GM23248 (cell line): Measurements from ENCODE around the gene SCAP. TPM values are rescaled to one million over a fixed set of nuclear protein-coding genes. Genes with fewer than 3 reads are reported as not detected.

Source experiments
- DNase-seq: peaks from one replicate; pipeline ENCODE4 v3.0.0-alpha.2; 2015
- H2AFZ ChIP-seq: fragments of 200-600 bp; sonication (generic); 2 replicates; pipeline ENCODE4 v1.6.1; 2016; ENCODE audit warnings: antibody characterized with exemption
- H3F3A ChIP-seq: fragments of 200-600 bp; sonication (generic); 2 replicates; pipeline ENCODE4 v1.6.1; 2016; ENCODE audit warnings: mild to moderate bottlenecking, antibody characterized with exemption, mixed run types; ENCODE audit not compliant: insufficient read depth
- H3K27ac ChIP-seq: fragments of 200-600 bp; sonication (generic); 2 replicates; pipeline ENCODE4 v1.5.1; 2016; ENCODE audit warnings: mild to moderate bottlenecking
- H3K27me3 ChIP-seq: fragments of 200-600 bp; sonication (generic); replicated peaks from 2 replicates; pipeline ENCODE4 v1.6.1; 2016; ENCODE audit warnings: mild to moderate bottlenecking; ENCODE audit not compliant: insufficient read depth
- H3K36me3 ChIP-seq: fragments of 200-600 bp; sonication (generic); 2 replicates; pipeline ENCODE4 v1.6.1; 2016; ENCODE audit warnings: low read depth, mild to moderate bottlenecking
- H3K4me1 ChIP-seq: fragments of 200-600 bp; sonication (generic); 2 replicates; pipeline ENCODE4 v1.6.1; 2016; ENCODE audit warnings: mild to moderate bottlenecking; ENCODE audit not compliant: insufficient read depth
- H3K4me2 ChIP-seq: fragments of 200-600 bp; sonication (generic); one replicate; pipeline ENCODE4 v1.6.1; 2016; ENCODE audit warnings: mild to moderate bottlenecking; ENCODE audit not compliant: unreplicated experiment
- H3K4me3 ChIP-seq: fragments of 200-600 bp; sonication (generic); 2 replicates; pipeline ENCODE4 v1.5.1; 2016; ENCODE audit warnings: mild to moderate bottlenecking
- H3K79me2 ChIP-seq: fragments of 200-600 bp; sonication (generic); 2 replicates; pipeline ENCODE4 v1.6.1; 2016; ENCODE audit warnings: mild to moderate bottlenecking; ENCODE audit not compliant: insufficient read depth
- H3K9ac ChIP-seq: fragments of 200-600 bp; sonication (generic); 2 replicates; pipeline ENCODE4 v1.6.1; 2016; ENCODE audit warnings: mild to moderate bottlenecking
- H3K9me2 ChIP-seq: fragments of 200-600 bp; sonication (generic); 2 replicates; pipeline ENCODE4 v1.6.1; 2016; ENCODE audit warnings: mixed run types, mild to moderate bottlenecking, moderate library complexity; ENCODE audit not compliant: insufficient read depth
- H3K9me3 ChIP-seq: fragments of 200-600 bp; sonication (generic); one replicate; pipeline ENCODE4 v1.6.1; 2017; ENCODE audit warnings: low read depth
- H4K20me1 ChIP-seq: fragments of 200-600 bp; sonication (generic); 2 replicates; pipeline ENCODE4 v1.6.0; 2016; ENCODE audit not compliant: insufficient read depth
- EZH2 ChIP-seq: fragments of 200-600 bp; sonication (generic); IDR thresholded peaks from 2 replicates; pipeline ENCODE4 v1.6.1; 2018; ENCODE audit warnings: antibody characterized with exemption, mild to moderate bottlenecking; ENCODE audit not compliant: insufficient read depth, poor library complexity, severe bottlenecking
- EZH2phosphoT487 ChIP-seq: fragments of 200-600 bp; sonication (generic); IDR thresholded peaks from 2 replicates; pipeline ENCODE4 v1.6.1; 2018; ENCODE audit warnings: antibody characterized with exemption, moderate library complexity, mild to moderate bottlenecking, low read depth; ENCODE audit not compliant: insufficient read depth
- whole genome bisulfite sequencing, 2 experiments: methylation state at CpG; one replicate each; pipeline ENCODE4 v1.1.6; 2015 to 2017; ENCODE audit warnings: low lambda C conversion rate in 2 of 2, low coverage in 1 of 2; ENCODE audit errors: missing lambda C conversion rate in 2 of 2; 5-methylcytosine and 5-hydroxymethylcytosine counted together
- in situ Hi-C: fragments of 300-500 bp; cut with MboI; formaldehyde crosslinking; loops from 2 replicates; pipeline ENCODE4 v1.15.0; 2020
- polyA plus RNA-seq: library from polyadenylated mRNA; unstranded; fragments of >200 nt; fragmentation: Nextera tagmentation; extraction: Ambion mirVana; gene quantifications from 2 replicates; pipeline ENCODE4 v1.2.1, GENCODE V29; 2016
- total RNA-seq: library from RNA; depleted of rRNA; stranded (reverse); fragments of >200 nt; shearing (Covaris generic); gene quantifications from 2 replicates; pipeline ENCODE4 v1.2.3, GENCODE V29; 2014

The SCAP gene
- total and polyA plus RNA-seq, 2 experiments from 2014 or later: 34.7 to 70.1 TPM

DNA sequence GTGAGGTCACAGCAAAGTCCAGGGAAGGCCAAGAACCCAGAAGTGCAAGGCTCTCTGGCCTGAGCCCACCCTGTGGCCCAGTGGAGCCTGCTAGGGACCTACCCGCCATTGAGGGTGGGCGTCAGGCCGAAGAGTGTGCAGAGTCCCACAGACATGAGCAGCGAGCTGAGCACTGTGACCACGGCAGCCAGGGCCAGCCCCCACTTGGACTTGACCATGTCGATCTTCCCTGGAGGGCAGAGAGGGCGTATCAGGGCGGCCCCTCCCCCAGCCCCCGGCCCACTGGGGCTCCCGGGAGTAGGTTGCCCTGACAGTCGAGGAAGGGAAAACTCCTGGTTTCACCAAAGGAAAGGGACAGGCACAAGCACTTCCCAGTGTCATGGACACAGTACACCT, 50.4 kb downstream of the SCAP start:
- 85 to 94% methylated on average over 6 to 11 of the region's 11 CpGs for WGBS, 2 experiments
- in situ Hi-C loops: no loop called here

DNA sequence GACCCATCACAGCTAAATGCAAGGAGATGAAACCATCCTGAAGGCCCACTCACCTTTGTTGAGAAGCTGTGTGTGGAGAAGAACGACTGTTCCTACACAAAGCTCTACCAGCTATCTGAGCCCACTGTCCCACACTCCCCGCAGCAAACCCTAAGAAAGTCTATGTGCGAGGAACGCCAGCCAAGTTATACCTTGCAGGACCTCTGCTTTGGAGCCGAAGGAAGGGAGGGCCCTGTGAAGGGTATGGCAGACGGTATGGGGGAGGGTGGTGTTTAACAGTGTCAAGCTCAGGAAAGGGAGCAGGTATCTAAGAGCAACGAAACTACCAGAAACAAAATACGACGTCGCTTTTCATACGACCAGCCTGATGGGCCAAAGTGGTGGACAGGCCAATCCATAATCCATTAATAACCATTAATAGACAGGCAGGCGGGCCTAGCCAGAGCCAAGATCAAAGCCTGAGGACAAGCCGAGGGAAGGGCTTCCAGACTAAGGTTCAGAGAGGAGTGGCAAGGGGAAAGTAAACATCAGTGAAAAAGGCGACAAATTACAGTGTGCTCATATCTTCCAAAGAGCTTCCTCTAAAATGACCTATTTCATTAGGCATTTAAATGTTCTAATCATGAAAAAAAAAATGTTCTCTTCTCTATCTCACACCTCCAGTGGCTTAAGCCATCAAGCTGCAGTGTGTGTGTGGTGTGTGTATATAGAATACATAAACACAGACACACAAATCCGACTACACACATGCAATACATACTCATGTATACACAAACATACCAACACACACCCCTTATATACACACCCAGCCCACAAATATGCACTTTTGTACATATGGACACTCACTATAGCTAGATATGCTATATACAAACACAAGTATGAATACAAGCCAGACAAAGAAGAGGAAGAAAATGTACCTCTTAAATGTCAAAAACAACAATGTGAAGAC, 51.0 kb downstream of the SCAP start:
- no peak overlapping the region for H3K27ac ChIP-seq
- H3K4me2 ChIP-seq: no peak overlapping the region
- no peak overlapping the region for H2AFZ ChIP-seq
- no peaks in the 10 kb centered on the region for H3K27me3 ChIP-seq
- no peaks in the 10 kb centered on the region for H3K9me2 ChIP-seq
- 85 to 89% methylated on average over 15 of the region's 15 CpGs for WGBS, 2 experiments
- H3K36me3 ChIP-seq: no peaks in the 10 kb centered on the region
- in situ Hi-C loops: no loop called here
- TF ChIP-seq EZH2 (no peak), EZH2phosphoT487 (no peak)
- H3K79me2 ChIP-seq: no peaks in the 10 kb centered on the region
- no peaks in the 10 kb centered on the region for H4K20me1 ChIP-seq
- H3K4me3 ChIP-seq: no peak overlapping the region
- DNase-seq: no peak
- H3F3A ChIP-seq: peaks cover 5% of the 10 kb centered on the region; the same call in 1 of the 2 replicates
- H3K4me1 ChIP-seq: peaks cover 5% of the 10 kb centered on the region; the same call in 1 of the 2 replicates
- no peaks in the 10 kb centered on the region for H3K9me3 ChIP-seq
- no peak overlapping the region for H3K9ac ChIP-seq

More for the DNA sequence above, 50.4 kb downstream of the SCAP start:
- no peak for DNase-seq
- H3K36me3 ChIP-seq: no peaks in the 10 kb centered on the region
- no peaks in the 10 kb centered on the region for H3K9me2 ChIP-seq
- peaks cover 5% of the 10 kb centered on the region; the same call in 1 of the 2 replicates for H3K4me1 ChIP-seq
- no peak overlapping the region for H3K4me2 ChIP-seq
- H3K4me3 ChIP-seq: no peak overlapping the region
- no peaks in the 10 kb centered on the region for H3K79me2 ChIP-seq
- no peak overlapping the region for H3K27ac ChIP-seq
- H3K9me3 ChIP-seq: no peaks in the 10 kb centered on the region
- H3F3A ChIP-seq: peaks cover 5% of the 10 kb centered on the region; the same call in 1 of the 2 replicates
- no peaks in the 10 kb centered on the region for H3K27me3 ChIP-seq
- no peak overlapping the region for H2AFZ ChIP-seq
- H3K9ac ChIP-seq: no peak overlapping the region
- no peaks in the 10 kb centered on the region for H4K20me1 ChIP-seq
- TF ChIP-seq EZH2 (no peak), EZH2phosphoT487 (no peak)

DNA sequence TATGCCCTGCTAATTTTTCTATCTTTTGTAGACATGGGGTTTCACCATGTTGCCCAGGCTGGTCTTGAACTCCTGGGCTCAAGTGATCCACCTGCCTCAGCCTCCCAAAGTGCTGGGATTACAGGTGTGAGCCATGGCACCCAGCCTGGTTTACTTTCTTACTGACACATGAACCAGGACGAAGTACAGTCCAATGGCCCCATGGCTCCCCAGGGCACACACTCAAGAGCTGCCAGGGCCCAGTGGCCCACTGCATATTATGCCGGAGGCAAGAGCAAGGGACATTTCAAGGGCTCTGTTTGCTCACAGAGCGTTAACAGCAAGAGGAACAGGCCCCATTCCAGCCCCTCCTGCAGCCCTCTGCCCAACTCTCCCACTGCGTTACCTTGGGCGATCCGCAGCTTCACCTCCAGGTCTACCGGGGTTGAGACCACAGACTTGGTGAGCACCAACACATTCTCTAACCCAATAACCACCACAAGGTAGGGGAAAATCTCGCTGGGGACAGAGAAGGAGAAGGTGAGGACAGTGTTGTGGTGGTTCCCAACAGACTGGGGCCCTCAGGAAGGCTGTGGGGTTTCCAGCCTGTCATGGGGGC, 52.1 kb downstream of the SCAP start:
- WGBS, 2 experiments: 98 to 100% methylated on average over 8 of the region's 8 CpGs

DNA sequence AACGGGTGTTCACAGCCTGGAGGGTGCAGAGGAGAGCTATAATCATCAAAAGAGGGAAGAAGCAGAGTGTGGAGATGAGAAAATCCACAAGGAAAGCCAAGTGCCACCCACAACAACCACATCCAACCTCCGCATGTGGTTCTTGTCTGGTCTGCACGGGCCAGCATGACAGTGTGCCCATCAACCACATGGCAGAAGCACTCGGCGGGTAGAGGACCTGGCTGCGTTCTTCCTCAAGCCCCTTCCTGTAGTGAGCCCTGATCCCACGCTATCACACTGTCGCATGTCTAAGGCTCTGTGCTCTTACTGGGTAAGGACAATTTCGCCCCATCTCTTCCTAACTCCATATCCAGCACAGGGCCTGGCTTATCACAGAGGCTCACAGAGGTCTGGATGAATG, 53.0 kb downstream of the SCAP start:
- H3K9ac ChIP-seq: no peak overlapping the region
- in situ Hi-C loops: no loop called here
- H3K9me2 ChIP-seq: no peaks in the 10 kb centered on the region
- no peaks in the 10 kb centered on the region for H3K27me3 ChIP-seq
- peaks cover 5% of the 10 kb centered on the region; the same call in 1 of the 2 replicates for H3F3A ChIP-seq
- H3K27ac ChIP-seq: no peak overlapping the region
- no peaks in the 10 kb centered on the region for H3K9me3 ChIP-seq
- H3K79me2 ChIP-seq: no peaks in the 10 kb centered on the region
- DNase-seq: no peak
- H4K20me1 ChIP-seq: no peaks in the 10 kb centered on the region
- TF ChIP-seq EZH2 (no peak), EZH2phosphoT487 (no peak)
- no peaks in the 10 kb centered on the region for H3K36me3 ChIP-seq
- 68 to 72% methylated on average over 9 of the region's 9 CpGs for WGBS, 2 experiments
- no peak overlapping the region for H2AFZ ChIP-seq
- no peak overlapping the region for H3K4me3 ChIP-seq
- no peak overlapping the region for H3K4me2 ChIP-seq
- peaks cover 5% of the 10 kb centered on the region; the same call in 1 of the 2 replicates for H3K4me1 ChIP-seq

More for the DNA sequence above, 52.1 kb downstream of the SCAP start:
- peaks cover 5% of the 10 kb centered on the region; the same call in 1 of the 2 replicates for H3K4me1 ChIP-seq
- H3K27me3 ChIP-seq: no peaks in the 10 kb centered on the region
- no peak overlapping the region for H3K27ac ChIP-seq
- in situ Hi-C loops: no loop called here
- TF ChIP-seq EZH2 (no peak), EZH2phosphoT487 (no peak)
- no peak overlapping the region for H3K9ac ChIP-seq
- H3K4me2 ChIP-seq: no peak overlapping the region
- no peaks in the 10 kb centered on the region for H3K9me2 ChIP-seq
- no peaks in the 10 kb centered on the region for H3K9me3 ChIP-seq
- no peak overlapping the region for H3K4me3 ChIP-seq
- no peaks in the 10 kb centered on the region for H3K79me2 ChIP-seq
- DNase-seq: no peak
- no peaks in the 10 kb centered on the region for H4K20me1 ChIP-seq
- peaks cover 5% of the 10 kb centered on the region; the same call in 1 of the 2 replicates for H3F3A ChIP-seq
- H2AFZ ChIP-seq: no peak overlapping the region
- H3K36me3 ChIP-seq: no peaks in the 10 kb centered on the region
